Esophagus squamous epithelium (tissue), 5 donors: Measurements from ENCODE around the gene KAZN. TPM values are rescaled to one million over a fixed set of nuclear protein-coding genes. Genes with fewer than 3 reads are reported as not detected.

Experiments
- DNase-seq: peaks from one replicate; lab custom pipeline; 2025; lab: John Stamatoyannopoulos, UW
- H3K27ac ChIP-seq, 4 donors: fragments of 200-600 bp; sonication (generic); one replicate each; pipeline ENCODE4 v1.5.1; 2016 to 2019; ENCODE audit warnings: mild to moderate bottlenecking in 1 of 4
- H3K27me3 ChIP-seq, 4 donors: fragments of 200-600 bp; sonication (generic); 1 replicate in 3 of 4; 2 replicates in 1 of 4; pipeline versions ENCODE4 v1.5.1 to v1.6.0; 2017 to 2021; ENCODE audit warnings: antibody characterized with exemption in 1 of 4
- H3K36me3 ChIP-seq, 3 donors: fragments of 200-600 bp; sonication (generic); one replicate each; pipeline ENCODE4 v1.5.1; 2016 to 2019
- H3K4me1 ChIP-seq, 3 donors: fragments of 200-600 bp; sonication (generic); one replicate each; pipeline ENCODE4 v1.5.1; 2017 to 2019
- H3K4me3 ChIP-seq, 4 donors: fragments of 200-600 bp; sonication (generic); 1 replicate in 3 of 4; 2 replicates in 1 of 4; pipeline ENCODE4 v1.5.1; 2016 to 2019; ENCODE audit warnings: mild to moderate bottlenecking in 2 of 4, moderate library complexity in 1 of 4
- H3K9me3 ChIP-seq, 3 donors: fragments of 200-600 bp; sonication (generic); one replicate each; pipeline ENCODE4 v1.5.1; 2016 to 2019
- POLR2A ChIP-seq, 4 donors: fragments of 450-650 bp; IDR thresholded peaks; one replicate each; pipeline ENCODE4 v1.6.1; 2017; ENCODE audit warnings: antibody characterized with exemption in 4 of 4, mild to moderate bottlenecking in 4 of 4, moderate library complexity in 3 of 4
- WGBS, 2 donors: methylation state at CpG; one replicate each; pipeline ENCODE4 v1.1.5; 2018; 5-methylcytosine and 5-hydroxymethylcytosine counted together
- intact Hi-C: fragments of 100-400 bp; cut with DNase I; formaldehyde crosslinking; loops from one replicate; pipeline ENCODE4 v1.15.0; 2022
- total RNA-seq, 4 donors: library from RNA; depleted of rRNA; stranded (reverse); fragments of >200 nt; gene quantifications; one replicate each; pipeline ENCODE4 v1.1.0, GENCODE V29; 2016
- TF ChIP-seq, protein P1 (sequence below), 6 experiments: fragments of 450-650 bp in 4 of 6; fragments of 200-600 bp in 2 of 6; sonication (generic) in 2 of 6; IDR thresholded peaks; one replicate each; pipeline ENCODE4 v1.5.1; 2016 to 2019; ENCODE audit warnings: antibody characterized with exemption in 6 of 6, mild to moderate bottlenecking in 4 of 6, moderate library complexity in 4 of 6
- donor health status: DM: yes; HTN: yes; CAD: no.

KAZN gene
- total RNA-seq, 4 donors from 2014 or later: 25.0 to 54.5 (median 30.8) TPM

DNA sequence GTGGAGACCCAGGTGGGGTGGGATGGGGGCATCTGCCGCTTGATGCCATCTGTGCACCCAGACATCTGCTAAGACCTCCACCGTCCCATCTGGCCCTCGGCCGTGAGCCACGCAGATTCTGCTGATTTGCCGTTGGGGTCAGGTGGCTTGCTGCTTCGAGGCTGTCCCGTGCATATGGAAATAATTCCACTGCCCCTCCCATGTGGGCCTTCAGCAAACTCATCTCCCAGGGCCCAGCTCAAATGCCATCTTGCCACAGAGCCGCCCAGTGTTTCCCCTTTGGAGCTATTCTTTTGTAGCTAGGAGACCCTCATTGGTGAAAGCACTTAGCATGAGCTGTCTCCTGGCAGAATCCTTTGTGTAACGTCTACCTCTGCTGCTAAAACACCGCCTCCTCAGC lies 99.8 kb downstream of the KAZN start:
- intact Hi-C loops: no loop called here
- no peak for DNase-seq
- H3K9me3 ChIP-seq: no peaks in the 10 kb centered on the region
- 78 to 79% methylated on average over 6 to 11 of the region's 11 CpGs for WGBS, 2 donors
- no peak overlapping the region for H3K27ac ChIP-seq
- H3K4me3 ChIP-seq: no peak overlapping the region
- H3K4me1 ChIP-seq: peaks cover 0 to 17% (median 7%) of the 10 kb centered on the region in 3 donors
- peaks cover 0 to 31% (median 0%) of the 10 kb centered on the region in 4 donors for H3K27me3 ChIP-seq
- no peaks in the 10 kb centered on the region for H3K36me3 ChIP-seq
- TF ChIP-seq, protein P1, sequence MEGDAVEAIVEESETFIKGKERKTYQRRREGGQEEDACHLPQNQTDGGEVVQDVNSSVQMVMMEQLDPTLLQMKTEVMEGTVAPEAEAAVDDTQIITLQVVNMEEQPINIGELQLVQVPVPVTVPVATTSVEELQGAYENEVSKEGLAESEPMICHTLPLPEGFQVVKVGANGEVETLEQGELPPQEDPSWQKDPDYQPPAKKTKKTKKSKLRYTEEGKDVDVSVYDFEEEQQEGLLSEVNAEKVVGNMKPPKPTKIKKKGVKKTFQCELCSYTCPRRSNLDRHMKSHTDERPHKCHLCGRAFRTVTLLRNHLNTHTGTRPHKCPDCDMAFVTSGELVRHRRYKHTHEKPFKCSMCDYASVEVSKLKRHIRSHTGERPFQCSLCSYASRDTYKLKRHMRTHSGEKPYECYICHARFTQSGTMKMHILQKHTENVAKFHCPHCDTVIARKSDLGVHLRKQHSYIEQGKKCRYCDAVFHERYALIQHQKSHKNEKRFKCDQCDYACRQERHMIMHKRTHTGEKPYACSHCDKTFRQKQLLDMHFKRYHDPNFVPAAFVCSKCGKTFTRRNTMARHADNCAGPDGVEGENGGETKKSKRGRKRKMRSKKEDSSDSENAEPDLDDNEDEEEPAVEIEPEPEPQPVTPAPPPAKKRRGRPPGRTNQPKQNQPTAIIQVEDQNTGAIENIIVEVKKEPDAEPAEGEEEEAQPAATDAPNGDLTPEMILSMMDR (IDR thresholded peaks at IDR 0.05): no peak
- no peak for TF ChIP-seq POLR2A (IDR thresholded peaks at IDR 0.05)

DNA sequence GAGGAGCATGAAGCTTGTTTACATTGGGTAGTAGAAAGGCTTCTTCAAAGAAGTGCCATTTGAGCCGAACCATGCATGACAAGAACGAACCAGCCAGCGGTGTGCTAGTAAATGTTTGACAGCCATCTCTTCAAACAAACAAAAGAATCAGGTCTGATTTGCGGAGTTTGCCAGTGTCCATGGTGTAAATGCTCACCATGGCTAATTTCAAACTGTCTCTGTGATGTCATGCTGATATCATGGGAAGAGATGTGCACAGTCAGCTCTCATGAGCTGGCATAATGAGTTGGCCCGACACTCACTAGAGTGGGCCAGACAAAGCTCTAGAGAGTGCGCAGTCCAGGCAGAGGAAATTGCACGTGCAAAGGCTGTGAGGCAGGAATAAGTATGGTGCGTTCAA lies 101.1 kb downstream of the KAZN start:
- Histone ChIP-seq H3K27me3 (peaks cover 0 to 19% (median 0%) of the 10 kb centered on the region in 4 donors), H3K27ac (no peak overlapping the region), H3K9me3 (no peaks in the 10 kb centered on the region), H3K4me3 (no peak overlapping the region), H3K36me3 (no peaks in the 10 kb centered on the region), H3K4me1 (peaks cover 0 to 17% (median 7%) of the 10 kb centered on the region in 3 donors)
- no peak for DNase-seq
- TF ChIP-seq, protein P1 (IDR thresholded peaks at IDR 0.05): no peak
- no peak for TF ChIP-seq POLR2A (IDR thresholded peaks at IDR 0.05)
- intact Hi-C loops: no loop called here
- 83 to 86% methylated on average over 8 of the region's 8 CpGs for WGBS, 2 donors

- Histone ChIP-seq H3K4me3 (no peak overlapping the region), H3K27ac (no peak overlapping the region), H3K9me3 (no peaks in the 10 kb centered on the region), H3K4me1 (peaks cover 0 to 25% (median 15%) of the 10 kb centered on the region in 3 donors), H3K27me3 (peaks cover 0 to 2% (median 0%) of the 10 kb centered on the region in 4 donors), H3K36me3 (no peaks in the 10 kb centered on the region)
- no peak for DNase-seq
- intact Hi-C loops: no loop called here
- TF ChIP-seq, protein P1 (IDR thresholded peaks at IDR 0.05): no peak
- TF ChIP-seq POLR2A (IDR thresholded peaks at IDR 0.05): no peak
- 64 to 67% methylated on average over 1 of the region's 1 CpG for WGBS, 2 donors
These were observed 106.4 kb downstream of the KAZN start for GRCh38 chr1:14704846-14705245.

DNA sequence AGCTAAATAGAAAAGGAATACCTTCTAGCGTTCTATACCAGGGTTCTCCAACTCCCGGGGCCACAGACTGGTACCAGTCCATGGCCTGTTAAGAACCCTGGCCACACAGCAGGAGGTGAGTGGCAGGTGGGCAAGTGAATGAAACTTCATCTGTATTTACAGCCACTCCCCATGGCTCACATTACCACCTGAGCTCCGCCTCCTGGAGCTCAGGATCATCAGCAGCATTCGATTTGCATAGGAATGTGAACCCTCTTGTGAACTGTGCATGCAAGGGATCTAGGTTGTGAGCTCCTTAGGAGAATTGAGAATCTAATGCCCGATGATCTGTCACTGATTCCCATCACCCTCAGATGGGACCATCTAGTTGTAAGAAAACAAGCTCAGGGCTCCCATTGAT lies 107.3 kb downstream of the KAZN start:
- TF ChIP-seq, protein P1 (IDR thresholded peaks at IDR 0.05): no peak
- TF ChIP-seq POLR2A (IDR thresholded peaks at IDR 0.05): no peak
- WGBS, 2 donors: 87 to 92% methylated on average over 5 of the region's 5 CpGs
- H3K4me1 ChIP-seq: peaks cover 0 to 21% (median 15%) of the 10 kb centered on the region in 3 donors
- H3K36me3 ChIP-seq: no peaks in the 10 kb centered on the region
- no peak overlapping the region for H3K27ac ChIP-seq
- H3K27me3 ChIP-seq: peaks cover 0 to 2% (median 0%) of the 10 kb centered on the region in 4 donors
- no peaks in the 10 kb centered on the region for H3K9me3 ChIP-seq
- intact Hi-C loops: no loop called here
- no peak overlapping the region for H3K4me3 ChIP-seq
- DNase-seq: no peak

DNA sequence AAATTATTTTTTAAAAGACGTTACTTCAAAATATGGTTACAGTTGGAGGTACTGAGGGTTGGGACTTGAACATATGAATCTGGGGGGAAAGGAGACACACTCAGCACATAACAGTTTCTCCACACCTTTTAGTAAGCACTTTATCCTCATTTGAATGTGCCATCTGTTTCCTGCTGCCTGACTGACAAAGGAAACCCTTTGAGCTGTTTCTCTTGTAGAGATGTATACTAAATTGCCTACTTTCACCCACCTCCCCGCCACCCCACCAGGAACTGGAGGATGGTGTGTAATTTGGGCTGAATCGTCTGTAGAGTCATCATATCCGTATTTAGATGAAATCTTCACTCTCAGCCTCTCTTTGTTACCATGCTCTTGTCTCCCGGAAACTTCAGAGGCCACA lies 108.1 kb downstream of the KAZN start:
- no peaks in the 10 kb centered on the region for H3K9me3 ChIP-seq
- TF ChIP-seq POLR2A (IDR thresholded peaks at IDR 0.05): no peak
- TF ChIP-seq, protein P1 (IDR thresholded peaks at IDR 0.05): no peak
- H3K27ac ChIP-seq: no peak overlapping the region
- WGBS, 2 donors: 56 to 61% methylated on average over 5 of the region's 5 CpGs
- peaks cover 0 to 1% (median 0%) of the 10 kb centered on the region in 4 donors for H3K27me3 ChIP-seq
- H3K4me1 ChIP-seq: peaks cover 0 to 21% (median 15%) of the 10 kb centered on the region in 3 donors
- H3K36me3 ChIP-seq: no peaks in the 10 kb centered on the region
- intact Hi-C loops: no loop called here
- no peak for DNase-seq
- no peak overlapping the region for H3K4me3 ChIP-seq
